ENCODE data around the gene MYBPH.

The MYBPH gene

DNA sequence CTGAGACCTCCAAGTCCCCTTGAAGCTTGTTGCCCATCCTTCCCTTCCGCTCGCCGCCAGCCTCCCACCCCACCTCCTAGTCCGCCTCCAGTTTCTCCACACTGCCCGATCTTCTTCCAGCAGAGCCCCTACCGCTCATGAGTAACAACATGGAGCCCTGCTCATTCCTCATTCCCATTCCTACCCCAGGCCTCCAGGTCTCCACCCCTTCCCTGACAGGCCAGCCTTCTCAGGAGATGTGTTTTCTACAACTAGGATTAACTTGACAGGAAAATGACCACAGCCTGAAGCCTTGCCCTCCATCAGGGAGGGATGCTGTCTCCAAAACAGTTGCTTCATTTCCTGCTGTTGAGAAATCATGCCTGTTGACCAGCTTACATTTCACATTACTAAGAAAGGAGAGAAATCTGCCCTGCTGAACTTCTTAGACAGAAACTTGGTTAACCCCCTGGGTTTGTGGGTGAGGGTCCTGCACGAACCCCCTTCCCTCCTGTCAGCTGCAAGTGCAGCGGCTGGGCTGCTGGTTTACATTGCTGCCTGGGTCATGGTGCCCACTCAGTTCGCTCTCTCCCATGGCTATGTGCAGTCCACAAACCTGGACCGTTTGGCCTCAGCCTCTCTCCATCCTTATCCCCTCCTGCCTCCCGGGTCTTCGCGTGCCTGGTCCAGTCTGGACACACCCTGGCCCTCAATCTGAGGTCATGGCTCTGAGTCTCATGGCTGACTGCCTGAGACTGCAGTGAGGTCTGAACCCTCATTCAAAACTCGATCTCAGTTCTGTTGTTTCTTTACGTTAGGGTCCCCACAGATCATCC is 27.0 kb upstream of the MYBPH start:
- H3K4me3 ChIP-seq (ENCODE audit: low read depth, low read length), result no peak overlapping the region
- no peak for DNase-seq (ENCODE audit: low read depth)
- TF ChIP-seq, protein P1, sequence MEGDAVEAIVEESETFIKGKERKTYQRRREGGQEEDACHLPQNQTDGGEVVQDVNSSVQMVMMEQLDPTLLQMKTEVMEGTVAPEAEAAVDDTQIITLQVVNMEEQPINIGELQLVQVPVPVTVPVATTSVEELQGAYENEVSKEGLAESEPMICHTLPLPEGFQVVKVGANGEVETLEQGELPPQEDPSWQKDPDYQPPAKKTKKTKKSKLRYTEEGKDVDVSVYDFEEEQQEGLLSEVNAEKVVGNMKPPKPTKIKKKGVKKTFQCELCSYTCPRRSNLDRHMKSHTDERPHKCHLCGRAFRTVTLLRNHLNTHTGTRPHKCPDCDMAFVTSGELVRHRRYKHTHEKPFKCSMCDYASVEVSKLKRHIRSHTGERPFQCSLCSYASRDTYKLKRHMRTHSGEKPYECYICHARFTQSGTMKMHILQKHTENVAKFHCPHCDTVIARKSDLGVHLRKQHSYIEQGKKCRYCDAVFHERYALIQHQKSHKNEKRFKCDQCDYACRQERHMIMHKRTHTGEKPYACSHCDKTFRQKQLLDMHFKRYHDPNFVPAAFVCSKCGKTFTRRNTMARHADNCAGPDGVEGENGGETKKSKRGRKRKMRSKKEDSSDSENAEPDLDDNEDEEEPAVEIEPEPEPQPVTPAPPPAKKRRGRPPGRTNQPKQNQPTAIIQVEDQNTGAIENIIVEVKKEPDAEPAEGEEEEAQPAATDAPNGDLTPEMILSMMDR (IDR thresholded peaks at IDR 0.05; ENCODE audit: insufficient read depth, low read depth, low read length, missing control alignments), result no peak

DNA sequence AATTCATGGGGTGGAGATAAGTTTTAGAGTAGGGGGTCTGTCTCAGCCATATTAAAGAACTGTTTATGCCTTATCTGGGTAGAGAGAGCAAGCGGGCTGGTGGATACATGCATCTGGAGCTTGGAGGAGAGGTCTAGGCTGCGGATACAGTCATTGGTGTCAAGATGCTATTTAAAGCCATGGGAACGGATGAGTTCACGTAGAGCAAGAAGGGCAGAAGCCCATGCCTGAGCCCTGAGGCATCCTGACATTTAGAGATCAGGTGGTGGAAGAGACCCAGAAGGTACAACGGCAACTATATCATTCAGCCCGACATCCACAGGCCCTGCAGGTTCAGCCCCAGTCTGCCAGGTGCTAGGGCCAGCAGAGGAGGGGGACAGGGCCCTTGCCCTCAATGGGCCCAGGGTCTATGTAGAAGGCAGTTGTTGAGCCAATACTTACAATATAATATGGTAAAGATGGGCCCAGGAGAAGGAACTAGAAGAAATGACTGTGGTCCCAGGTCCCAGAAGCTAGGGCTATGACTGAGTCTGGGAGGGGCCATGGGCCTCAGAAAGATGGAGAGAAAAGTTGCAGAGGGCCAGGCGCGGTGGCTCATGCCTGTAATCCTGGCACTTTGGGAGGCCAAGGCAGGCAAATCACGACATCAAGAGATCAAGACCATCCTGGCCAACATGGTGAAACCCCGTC is 26.0 kb upstream of the MYBPH start:
- TF ChIP-seq, protein P1 (IDR thresholded peaks at IDR 0.05; ENCODE audit: insufficient read depth, low read depth, low read length, missing control alignments), result no peak
- no peak for DNase-seq (ENCODE audit: low read depth)
- no peak overlapping the region for H3K4me3 ChIP-seq (ENCODE audit: low read depth, low read length)

DNA sequence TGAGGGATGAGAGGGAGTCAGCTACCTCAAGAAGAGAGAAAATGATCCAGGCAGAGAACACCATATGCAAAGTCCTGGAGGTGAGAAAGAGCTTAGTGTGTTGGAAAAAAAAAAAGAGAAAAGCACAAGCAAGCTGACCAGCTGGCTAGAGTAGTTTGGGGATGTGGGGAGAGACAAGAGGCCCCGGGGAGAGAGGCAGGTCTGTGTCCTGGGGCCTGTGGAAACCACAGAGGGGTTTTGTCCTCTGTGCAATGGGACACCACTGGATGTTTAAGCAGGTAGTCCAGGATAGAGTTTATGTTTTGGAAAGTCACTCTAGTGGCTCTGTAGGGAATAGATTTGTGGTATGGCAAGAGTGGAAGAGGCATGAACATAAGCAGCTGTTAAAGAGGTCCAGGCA is 25.3 kb upstream of the MYBPH start:
- H3K4me3 ChIP-seq (ENCODE audit: low read depth, low read length), result no peak overlapping the region
- no peak for DNase-seq (ENCODE audit: low read depth)
- TF ChIP-seq, protein P1 (IDR thresholded peaks at IDR 0.05; ENCODE audit: insufficient read depth, low read depth, low read length, missing control alignments), result no peak

DNA sequence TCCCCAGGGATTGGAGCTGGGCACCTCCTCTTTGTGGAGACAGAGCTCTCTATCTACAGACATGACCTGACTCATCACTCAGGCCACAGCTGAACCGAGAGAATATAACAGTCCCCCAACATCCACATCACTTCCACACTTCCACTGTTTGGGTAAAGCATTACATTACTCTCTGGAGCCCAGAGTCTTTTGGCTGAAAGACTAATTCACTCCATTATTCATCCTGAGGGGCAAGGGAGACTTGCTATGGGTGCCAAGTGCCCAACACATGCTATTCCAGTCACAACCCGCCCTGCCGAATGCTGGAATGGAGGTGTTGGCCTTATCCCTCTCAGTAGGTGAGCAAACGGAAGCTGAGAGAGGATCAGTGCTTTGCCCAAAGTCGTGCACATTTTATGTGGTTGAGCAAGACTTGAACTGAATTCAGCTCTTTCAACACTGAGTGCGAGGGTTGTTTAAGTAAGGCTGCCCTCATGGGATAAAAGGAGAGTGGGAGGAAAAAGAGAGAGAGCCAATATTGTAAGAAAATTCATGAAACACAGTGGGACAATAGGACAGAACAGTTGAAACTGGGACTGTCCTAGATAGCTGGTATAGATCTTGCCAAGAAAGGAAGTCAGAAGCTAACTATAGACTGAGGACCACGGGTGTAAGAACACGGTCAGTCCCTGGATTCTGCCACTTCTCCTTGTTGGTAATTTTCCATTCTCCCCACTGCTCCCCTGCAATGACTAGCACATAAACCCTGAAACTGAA is 24.4 kb upstream of the MYBPH start:
- no peak for DNase-seq (ENCODE audit: low read depth)
- TF ChIP-seq, protein P1 (IDR thresholded peaks at IDR 0.05; ENCODE audit: insufficient read depth, low read depth, low read length, missing control alignments), result no peak
- H3K4me3 ChIP-seq (ENCODE audit: low read depth, low read length), result no peak overlapping the region

DNA sequence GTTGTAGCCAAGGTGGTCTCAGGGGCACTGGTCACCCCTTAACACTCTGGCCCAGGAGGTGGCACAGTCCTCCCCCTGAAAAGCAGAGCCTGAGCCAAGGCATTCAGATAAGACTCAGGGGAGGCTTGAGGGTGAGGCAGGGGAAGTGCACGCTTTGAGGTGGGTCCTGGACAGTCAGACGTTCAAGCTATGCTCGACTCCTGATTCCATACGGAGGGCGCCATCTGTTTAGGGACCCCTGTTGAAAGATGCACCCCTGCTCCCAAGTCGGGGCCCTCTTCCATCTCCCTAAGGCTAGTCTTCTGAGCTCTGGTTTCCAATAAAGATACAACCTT is 23.8 kb upstream of the MYBPH start:
- H3K4me3 ChIP-seq (ENCODE audit: low read depth, low read length), result no peak overlapping the region
- TF ChIP-seq, protein P1 (IDR thresholded peaks at IDR 0.05; ENCODE audit: insufficient read depth, low read depth, low read length, missing control alignments), result no peak
- no peak for DNase-seq (ENCODE audit: low read depth)

DNA sequence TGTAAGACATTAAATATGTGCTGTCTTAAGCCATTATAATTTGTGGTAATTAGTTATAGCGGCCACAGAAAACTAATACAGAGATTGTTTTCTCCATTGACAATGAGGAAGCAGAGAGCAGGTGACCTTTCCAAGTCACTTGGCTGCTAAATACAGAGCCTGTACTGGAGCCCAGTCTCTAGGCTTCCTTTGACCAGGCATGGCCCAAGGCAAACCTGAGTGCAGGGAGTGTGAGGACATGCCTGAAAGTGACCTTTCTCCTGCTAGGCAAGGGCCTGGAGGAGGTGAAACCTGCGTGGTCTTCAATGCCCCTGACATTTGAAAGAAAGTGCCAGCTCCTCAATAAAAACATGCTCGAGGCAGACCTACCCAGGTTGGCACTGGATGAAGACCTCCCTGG is 23.4 kb upstream of the MYBPH start:
- no peak for DNase-seq (ENCODE audit: low read depth)
- TF ChIP-seq, protein P1 (IDR thresholded peaks at IDR 0.05; ENCODE audit: insufficient read depth, low read depth, low read length, missing control alignments), result no peak
- H3K4me3 ChIP-seq (ENCODE audit: low read depth, low read length), result no peak overlapping the region
